ENCODE measurements around the gene LAT. TPM values are rescaled to one million over a fixed set of nuclear protein-coding genes. Genes with fewer than 3 reads are reported as not detected.

The LAT gene
- total RNA-seq, 1 donor from 2014 or later: 3.3 TPM

DNA sequence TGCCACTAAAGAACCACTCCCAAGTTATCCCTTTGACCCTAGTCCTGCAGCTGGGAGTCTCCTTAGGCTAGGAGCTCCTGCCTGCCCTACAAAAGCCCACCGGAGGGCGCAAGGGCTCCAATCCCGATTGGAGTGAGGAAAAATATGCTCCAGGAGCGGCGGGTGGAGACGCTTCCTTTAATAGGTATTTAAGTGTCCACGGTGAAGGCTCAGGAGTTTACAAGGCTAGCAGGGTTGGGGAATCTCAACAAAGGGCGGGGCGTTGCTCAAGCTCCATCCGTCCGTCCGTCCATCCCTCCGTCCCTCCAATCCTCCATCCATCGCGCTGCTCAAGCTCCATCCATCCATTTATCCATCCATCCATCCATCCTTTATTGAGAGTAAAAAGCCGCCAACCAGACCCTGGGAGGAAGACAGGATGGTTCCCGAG, 10.8 kb upstream of the LAT start:
- Histone ChIP-seq H3K27me3 (ENCODE audit: insufficient read depth, low read length) (no peaks in the 10 kb centered on the region), H3K4me2 (ENCODE audit: low read length) (peak overlapping the region; percentile 99), H3K4me1 (ENCODE audit: insufficient read depth, low read length) (peaks cover 14% of the 10 kb centered on the region), H2AFZ (ENCODE audit: low read depth, low read length) (peak overlapping the region; percentile 100), H3K79me2 (ENCODE audit: insufficient read depth, low read length) (peaks cover 32% of the 10 kb centered on the region), H4K20me1 (ENCODE audit: insufficient read depth, low read length) (peaks cover 11% of the 10 kb centered on the region), H3K4me3 (ENCODE audit: insufficient read depth, low read depth, low read length) (peak overlapping the region; percentile 98), H3K9me3 (ENCODE audit: insufficient read depth, low read depth, low read length) (no peaks in the 10 kb centered on the region), H3K36me3 (ENCODE audit: insufficient read depth, low read length) (peaks cover 5% of the 10 kb centered on the region), H3K27ac (ENCODE audit: low read depth, low read length) (peak overlapping the region; percentile 97), H3K9ac (ENCODE audit: low read length) (peak overlapping the region; percentile 96)
- peak overlapping the region; percentile 91 for H3K4me3 Mint-ChIP-seq (ENCODE audit: unreplicated experiment)
- TF ChIP-seq EZH2 (IDR thresholded peaks at IDR 0.05; ENCODE audit: insufficient read depth, low read length): no peak
- TF ChIP-seq CTCF (IDR thresholded peaks at IDR 0.05; ENCODE audit: insufficient read depth, low read depth, low read length): peak; percentile 71
- DNase-seq (ENCODE audit: low read depth) (peak; percentile 28), FAIRE-seq (no peak)
- H3K4me1 Mint-ChIP-seq (ENCODE audit: low read depth, unreplicated experiment): peaks cover 6% of the 10 kb centered on the region
- peak overlapping the region; percentile 96 for H3K27ac Mint-ChIP-seq (ENCODE audit: unreplicated experiment)
- H3K36me3 Mint-ChIP-seq (ENCODE audit: low read depth, unreplicated experiment): peaks cover 6% of the 10 kb centered on the region
- no peaks in the 10 kb centered on the region for H3K27me3 Mint-ChIP-seq (ENCODE audit: low read depth, unreplicated experiment)
- no peaks in the 10 kb centered on the region for H3K9me3 Mint-ChIP-seq (ENCODE audit: unreplicated experiment)

- Histone ChIP-seq H3K79me2 (ENCODE audit: insufficient read depth, low read length) (peaks cover 32% of the 10 kb centered on the region), H3K27me3 (ENCODE audit: insufficient read depth, low read length) (no peaks in the 10 kb centered on the region), H3K4me2 (ENCODE audit: low read length) (peak within 1 kb of the TSS; percentile 99), H3K27ac (ENCODE audit: low read depth, low read length) (peak within 1 kb of the TSS; percentile 97), H3K4me3 (ENCODE audit: insufficient read depth, low read depth, low read length) (peak within 1 kb of the TSS; percentile 98), H2AFZ (ENCODE audit: low read depth, low read length) (peak within 1 kb of the TSS; percentile 100), H3K9me3 (ENCODE audit: insufficient read depth, low read depth, low read length) (no peaks in the 10 kb centered on the region), H4K20me1 (ENCODE audit: insufficient read depth, low read length) (peaks cover 11% of the 10 kb centered on the region), H3K4me1 (ENCODE audit: insufficient read depth, low read length) (peaks cover 14% of the 10 kb centered on the region), H3K9ac (ENCODE audit: low read length) (peak within 1 kb of the TSS; percentile 96), H3K36me3 (ENCODE audit: insufficient read depth, low read length) (peaks cover 5% of the 10 kb centered on the region)
- Mint-ChIP-seq H3K9me3 (ENCODE audit: unreplicated experiment) (no peaks in the 10 kb centered on the region), H3K27ac (ENCODE audit: unreplicated experiment) (peak within 1 kb of the TSS; percentile 96), H3K36me3 (ENCODE audit: low read depth, unreplicated experiment) (peaks cover 6% of the 10 kb centered on the region), H3K4me1 (ENCODE audit: low read depth, unreplicated experiment) (peaks cover 6% of the 10 kb centered on the region), H3K27me3 (ENCODE audit: low read depth, unreplicated experiment) (no peaks in the 10 kb centered on the region), H3K4me3 (ENCODE audit: unreplicated experiment) (peak within 1 kb of the TSS; percentile 91)
- TF ChIP-seq EZH2 (IDR thresholded peaks at IDR 0.05; ENCODE audit: insufficient read depth, low read length) (no peak), CTCF (IDR thresholded peaks at IDR 0.05; ENCODE audit: insufficient read depth, low read depth, low read length) (no peak)
- DNase-seq (ENCODE audit: low read depth) (peak; percentile 93), FAIRE-seq (no peak)
These were observed 10.3 kb upstream of the LAT start, which contains the start of gene SPNS1 for GRCh38 chr16:28974437-28975157. SPNS1 (plus strand) TSS chr16:28974778; CDS start chr16:28975152, 374 bp downstream.

DNA sequence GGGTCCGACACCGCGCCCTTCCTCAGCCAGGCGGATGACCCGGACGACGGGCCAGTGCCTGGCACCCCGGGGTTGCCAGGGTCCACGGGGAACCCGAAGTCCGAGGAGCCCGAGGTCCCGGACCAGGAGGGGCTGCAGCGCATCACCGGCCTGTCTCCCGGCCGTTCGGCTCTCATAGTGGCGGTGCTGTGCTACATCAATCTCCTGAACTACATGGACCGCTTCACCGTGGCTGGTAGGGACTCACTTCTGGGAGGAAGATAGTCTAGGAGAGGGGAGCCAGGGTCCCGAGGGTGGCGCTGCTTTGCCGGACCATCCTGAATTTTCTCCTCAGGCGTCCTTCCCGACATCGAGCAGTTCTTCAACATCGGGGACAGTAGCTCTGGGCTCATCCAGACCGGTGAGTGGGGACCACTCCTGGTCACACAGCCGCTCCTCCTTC, 9.7 kb upstream of the LAT start:
- Histone ChIP-seq H3K4me3 (ENCODE audit: insufficient read depth, low read depth, low read length) (peak overlapping the region; percentile 98), H4K20me1 (ENCODE audit: insufficient read depth, low read length) (peaks cover 11% of the 10 kb centered on the region), H3K9me3 (ENCODE audit: insufficient read depth, low read depth, low read length) (no peaks in the 10 kb centered on the region), H3K27me3 (ENCODE audit: insufficient read depth, low read length) (no peaks in the 10 kb centered on the region), H3K79me2 (ENCODE audit: insufficient read depth, low read length) (peaks cover 32% of the 10 kb centered on the region), H3K4me1 (ENCODE audit: insufficient read depth, low read length) (peaks cover 14% of the 10 kb centered on the region), H3K36me3 (ENCODE audit: insufficient read depth, low read length) (peaks cover 5% of the 10 kb centered on the region), H3K9ac (ENCODE audit: low read length) (peak overlapping the region; percentile 96), H3K4me2 (ENCODE audit: low read length) (peak overlapping the region; percentile 99), H3K27ac (ENCODE audit: low read depth, low read length) (peak overlapping the region; percentile 97), H2AFZ (ENCODE audit: low read depth, low read length) (peak overlapping the region; percentile 100)
- Mint-ChIP-seq H3K4me1 (ENCODE audit: low read depth, unreplicated experiment) (peaks cover 6% of the 10 kb centered on the region), H3K4me3 (ENCODE audit: unreplicated experiment) (peak overlapping the region; percentile 91), H3K27me3 (ENCODE audit: low read depth, unreplicated experiment) (no peaks in the 10 kb centered on the region), H3K9me3 (ENCODE audit: unreplicated experiment) (no peaks in the 10 kb centered on the region), H3K36me3 (ENCODE audit: low read depth, unreplicated experiment) (peaks cover 6% of the 10 kb centered on the region), H3K27ac (ENCODE audit: unreplicated experiment) (peak overlapping the region; percentile 91)
- DNase-seq (ENCODE audit: low read depth): no peak
- no peak for TF ChIP-seq EZH2 (IDR thresholded peaks at IDR 0.05; ENCODE audit: insufficient read depth, low read length)
- TF ChIP-seq CTCF (IDR thresholded peaks at IDR 0.05; ENCODE audit: insufficient read depth, low read depth, low read length): no peak
- FAIRE-seq: no peak
